DMS153 (cell line): ENCODE measurements around the gene AEN.

Experiments used
- DNase-seq: peaks from one replicate; lab custom pipeline; 2025; lab: John Stamatoyannopoulos, UW

Gene AEN

GRCh38 chr15:88613074-88613944 is 7.8 kb upstream of the AEN start:
- no peak for DNase-seq

- DNase-seq, result no peak
Measured at GRCh38 chr15:88615303-88616107, 5.6 kb upstream of the AEN start.

DNA sequence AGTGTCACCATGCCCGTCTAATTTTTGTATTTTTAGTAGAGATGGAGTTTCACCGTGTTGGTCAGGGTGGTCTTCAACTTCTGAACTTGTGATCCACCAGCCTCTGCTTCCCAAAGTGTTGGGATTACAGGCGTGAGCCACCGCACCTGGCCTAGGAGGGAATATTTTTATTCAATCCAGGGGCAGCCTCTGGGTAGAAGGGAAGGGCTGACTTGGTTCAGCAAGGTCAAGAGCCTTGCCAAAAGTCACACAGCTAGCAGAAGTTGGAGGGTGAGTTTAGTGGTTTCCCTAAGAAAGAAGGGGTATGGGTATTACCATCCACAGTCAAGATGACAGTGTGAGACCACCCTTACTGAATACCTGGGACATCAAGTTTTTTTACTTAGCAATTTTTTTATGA is 4.9 kb upstream of the AEN start:
- DNase-seq, result no peak

DNA sequence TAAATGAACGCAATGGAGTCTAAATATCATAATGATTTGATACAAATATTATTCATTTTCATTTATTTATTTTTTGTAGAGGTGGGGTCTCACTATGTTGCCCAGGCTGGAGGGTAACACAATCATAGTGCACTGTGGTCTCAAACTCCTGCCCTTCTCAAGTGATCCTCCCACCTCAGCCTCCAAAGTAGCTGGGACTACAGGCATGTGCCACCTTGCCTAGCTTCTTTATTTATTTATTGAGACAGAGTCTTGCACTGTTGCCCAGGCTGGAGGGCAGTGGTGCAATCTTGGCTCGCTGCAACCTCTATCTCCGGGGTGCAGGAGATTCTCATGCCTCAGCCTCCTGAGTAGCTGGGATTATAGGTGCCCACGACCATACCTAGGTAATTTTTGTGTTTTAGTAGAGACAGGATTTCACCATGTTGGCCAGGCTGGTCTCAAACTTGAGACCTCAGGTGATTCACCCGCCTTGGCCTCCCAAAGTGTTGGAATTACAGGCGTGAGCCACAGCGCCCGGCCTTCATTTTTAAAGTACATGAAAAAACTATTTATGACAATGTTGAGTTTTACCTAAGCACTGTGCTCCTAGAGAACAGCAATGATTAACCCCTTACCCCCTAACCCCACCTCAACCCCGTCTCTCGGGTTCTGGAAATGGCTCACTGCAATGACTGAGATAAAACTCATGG is 4.0 kb upstream of the AEN start:
- DNase-seq, result no peak

- DNase-seq, result no peak
Measured at GRCh38 chr15:88617790-88618189, 3.4 kb upstream of the AEN start.

DNA sequence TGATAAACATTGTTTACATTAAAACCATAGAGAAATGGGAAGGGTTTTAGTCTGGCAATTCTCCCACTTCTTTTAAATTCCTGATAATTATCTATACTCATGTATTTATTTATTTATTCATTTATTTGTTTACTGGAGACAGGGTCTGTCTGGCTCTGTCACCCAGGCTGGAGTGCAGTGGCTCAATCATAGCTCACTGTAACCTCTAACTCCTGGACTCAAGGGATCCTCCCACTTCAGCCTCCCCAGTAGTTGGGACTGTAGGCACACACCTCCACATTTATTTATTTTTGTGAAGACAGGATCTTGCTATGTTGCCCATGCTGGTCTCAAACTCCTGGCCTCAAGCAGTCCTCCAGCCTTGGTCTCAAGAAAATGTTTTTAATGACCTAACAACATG is 2.5 kb upstream of the AEN start:
- no peak for DNase-seq

- no peak for DNase-seq
Measured at GRCh38 chr15:88619796-88620195, 1.3 kb upstream of the AEN start.

- DNase-seq, result no peak
Measured at GRCh38 chr15:88621789-88622604, 857 bp downstream of the AEN start.

DNA sequence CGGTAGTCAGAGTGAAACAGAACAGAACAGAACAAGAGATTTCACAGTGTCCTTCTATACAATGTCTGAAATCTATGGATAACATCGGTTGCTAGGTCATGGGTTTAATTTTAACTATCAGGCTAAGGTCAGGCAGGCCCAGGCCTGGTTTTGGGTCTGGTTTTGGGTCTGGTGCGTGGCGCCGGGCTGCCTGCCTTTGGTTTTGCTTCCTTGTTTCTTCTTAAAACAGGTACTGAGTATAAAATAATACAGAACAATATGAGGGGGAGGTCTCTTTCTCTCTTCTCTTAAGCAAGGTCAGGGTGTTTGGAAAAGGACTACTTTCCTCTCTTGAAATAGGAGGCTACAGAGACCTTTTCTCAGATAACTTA is 1.4 kb downstream of the AEN start:
- DNase-seq, result no peak

GRCh38 chr15:88623061-88623460 is 1.9 kb downstream of the AEN start:
- no peak for DNase-seq

GRCh38 chr15:88623632-88624031 is 2.5 kb downstream of the AEN start:
- DNase-seq, result no peak

GRCh38 chr15:88624156-88624970 is 3.2 kb downstream of the AEN start:
- no peak for DNase-seq

GRCh38 chr15:88624971-88625490 is 3.9 kb downstream of the AEN start:
- DNase-seq, result no peak

DNA sequence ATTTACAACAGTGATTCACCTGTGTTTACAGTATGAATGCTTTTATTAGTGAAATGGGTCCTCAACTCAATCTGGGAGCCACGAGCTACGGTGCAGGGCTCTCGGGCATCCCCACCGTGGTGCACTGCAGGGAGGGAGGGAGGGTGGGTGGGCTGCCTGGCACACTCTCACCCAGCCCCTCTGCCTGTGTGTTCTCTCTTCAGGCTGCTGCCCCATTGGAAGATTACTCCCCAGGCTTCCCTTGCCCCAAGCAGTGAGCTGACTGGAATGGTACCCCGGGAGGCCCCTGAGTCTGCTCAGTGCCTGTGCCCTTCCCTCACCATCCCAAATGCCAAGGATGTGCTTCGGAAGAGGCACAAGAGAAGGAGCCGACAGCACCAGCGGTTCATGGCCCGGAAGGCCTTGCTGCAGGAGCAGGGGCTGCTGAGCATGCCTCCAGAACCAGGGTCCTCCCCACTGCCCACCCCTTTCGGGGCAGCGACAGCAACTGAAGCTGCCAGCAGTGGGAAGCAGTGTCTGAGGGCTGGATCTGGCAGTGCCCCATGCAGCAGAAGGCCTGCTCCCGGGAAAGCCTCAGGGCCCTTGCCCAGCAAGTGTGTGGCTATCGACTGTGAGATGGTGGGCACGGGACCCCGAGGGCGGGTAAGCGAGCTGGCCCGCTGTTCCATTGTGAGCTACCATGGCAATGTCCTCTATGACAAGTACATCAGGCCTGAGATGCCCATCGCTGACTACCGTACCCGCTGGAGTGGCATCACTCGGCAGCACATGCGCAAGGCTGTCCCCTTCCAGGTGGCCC is 5.0 kb downstream of the AEN start:
- no peak for DNase-seq

DNA sequence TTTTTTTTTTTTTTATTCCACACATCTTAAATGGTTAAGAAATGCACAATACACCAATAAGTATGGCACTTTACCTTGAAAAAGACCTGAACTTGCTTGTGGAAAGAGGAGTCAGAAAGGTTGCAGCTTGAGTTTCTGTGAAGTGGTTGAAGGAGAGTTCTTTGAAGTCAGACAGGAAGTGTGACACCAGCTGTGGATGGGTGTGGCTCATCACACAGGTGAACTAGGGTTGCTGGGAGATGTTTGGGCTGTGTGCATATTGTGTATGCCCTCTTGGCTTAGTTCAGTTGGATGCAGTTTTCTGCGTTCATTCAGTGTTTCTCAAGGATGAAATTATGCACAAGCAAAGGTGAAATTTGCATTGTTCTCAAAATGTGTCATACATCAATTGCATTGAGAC is 6.3 kb downstream of the AEN start:
- no peak for DNase-seq

DNA sequence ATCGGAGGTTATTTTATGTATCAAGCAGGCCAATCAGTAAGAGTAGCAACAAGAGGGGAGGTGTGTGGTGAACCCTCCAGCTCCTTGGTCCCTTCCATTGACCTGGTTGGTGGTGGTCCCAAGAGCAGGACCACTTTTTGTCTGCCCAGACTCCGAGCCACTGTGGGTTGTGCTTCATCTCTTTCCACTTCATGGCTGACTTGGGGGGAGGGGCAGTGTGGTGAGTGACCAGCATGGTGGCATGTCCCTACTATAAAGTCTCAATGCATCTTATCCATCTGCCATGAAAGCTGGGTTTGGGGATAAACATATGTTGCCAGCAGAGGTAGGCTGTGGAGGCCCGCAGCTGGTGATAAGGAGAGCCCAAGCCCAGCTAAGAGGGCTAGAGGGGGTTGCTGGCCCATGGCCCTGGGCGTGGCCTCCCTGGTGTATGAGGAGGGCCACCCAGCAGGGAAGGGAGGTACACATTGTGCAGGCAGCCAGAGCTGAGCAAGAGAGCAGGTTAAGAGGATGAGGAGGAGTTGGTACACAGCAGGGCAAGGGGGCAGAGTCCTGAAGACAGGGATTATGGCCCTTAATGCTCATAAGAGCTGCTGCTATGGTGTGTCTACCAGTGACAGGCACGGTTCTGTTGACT is 7.0 kb downstream of the AEN start:
- no peak for DNase-seq

GRCh38 chr15:88629071-88629470 is 7.9 kb downstream of the AEN start:
- DNase-seq, result no peak

- no peak for DNase-seq
Measured at GRCh38 chr15:88630141-88630721, 9.1 kb downstream of the AEN start.
